SKM-1 (cell line): ENCODE data around the gene CROCC2.

ENCODE experiments used
- DNase-seq: peaks from one replicate; lab custom pipeline; 2025; ENCODE audit not compliant: unreplicated experiment; lab: John Stamatoyannopoulos, UW

The CROCC2 gene

DNA sequence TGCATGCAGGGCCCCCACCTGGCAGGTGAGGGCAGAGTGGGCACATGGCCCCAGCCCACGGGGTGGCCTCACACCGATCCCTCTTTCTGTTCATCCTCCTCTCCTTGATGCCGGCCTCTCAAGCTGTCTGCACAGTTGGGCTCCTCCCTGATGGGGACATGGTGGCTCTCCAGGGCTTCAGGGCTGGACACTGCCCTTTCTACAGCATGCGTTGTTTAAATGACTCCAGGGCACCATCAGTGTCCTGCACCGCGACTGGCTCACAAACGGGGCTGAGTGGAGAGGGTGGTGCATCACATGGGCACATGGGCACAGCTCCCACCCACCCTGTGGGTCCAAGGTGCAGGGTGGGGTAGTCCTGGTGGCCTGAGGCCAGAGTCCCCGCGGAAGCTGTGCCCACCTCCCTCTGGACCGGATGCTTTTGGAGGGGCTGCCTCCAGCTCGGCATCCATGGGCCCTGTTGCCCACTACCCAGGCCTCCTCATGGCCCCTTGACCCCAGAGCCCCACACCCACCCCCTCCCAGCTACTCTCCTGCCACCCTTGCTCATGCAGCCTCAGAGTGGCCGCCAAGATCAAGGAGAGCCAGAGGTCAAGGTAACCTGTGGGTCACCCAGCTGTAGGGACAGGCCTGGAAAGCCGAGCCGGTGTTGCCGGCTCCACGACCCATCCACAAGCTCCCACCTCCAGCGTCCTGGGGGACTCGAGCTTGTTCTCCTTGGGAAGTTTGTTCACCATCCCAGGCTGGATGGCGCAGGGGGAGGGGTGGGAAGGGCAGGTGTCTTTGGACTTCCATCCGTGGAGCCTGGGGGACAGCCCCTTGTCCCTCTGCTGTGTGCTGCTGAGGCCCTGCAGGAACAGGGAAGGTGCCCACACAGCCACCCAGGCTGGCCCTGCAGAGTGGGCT is 80.0 kb downstream of the CROCC2 start:
- no peak for DNase-seq

DNA sequence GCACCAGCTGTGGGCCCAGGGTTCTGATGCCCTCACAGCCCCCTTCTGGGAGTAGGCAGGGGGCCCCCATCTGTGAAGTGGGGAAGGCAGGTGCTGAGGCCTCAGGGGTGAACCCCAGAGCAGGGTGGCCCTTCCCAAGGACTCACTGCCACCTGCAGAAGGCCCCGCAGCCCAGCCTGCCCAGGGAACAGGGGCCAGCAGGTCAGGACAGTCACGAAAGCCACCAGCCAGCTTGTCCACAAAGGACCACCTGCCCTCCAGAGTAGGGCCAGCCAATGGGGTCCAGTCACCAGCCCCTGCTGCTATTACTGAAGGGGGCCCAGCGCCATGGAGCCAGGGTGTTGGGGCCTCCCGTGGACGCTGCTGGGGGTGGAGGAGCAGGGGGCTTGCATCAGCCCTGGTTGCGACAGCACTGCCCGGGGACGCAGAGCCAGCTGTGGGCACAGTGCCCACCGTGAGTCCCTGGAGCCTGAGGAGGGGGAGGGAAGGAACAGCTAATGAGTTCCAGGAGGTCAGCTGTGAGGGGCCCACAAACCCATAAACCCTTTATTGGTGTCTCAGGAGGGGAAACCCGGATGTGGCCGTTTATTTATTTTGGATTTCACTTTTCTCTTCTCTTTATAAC is 80.8 kb downstream of the CROCC2 start:
- DNase-seq = no peak

DNA sequence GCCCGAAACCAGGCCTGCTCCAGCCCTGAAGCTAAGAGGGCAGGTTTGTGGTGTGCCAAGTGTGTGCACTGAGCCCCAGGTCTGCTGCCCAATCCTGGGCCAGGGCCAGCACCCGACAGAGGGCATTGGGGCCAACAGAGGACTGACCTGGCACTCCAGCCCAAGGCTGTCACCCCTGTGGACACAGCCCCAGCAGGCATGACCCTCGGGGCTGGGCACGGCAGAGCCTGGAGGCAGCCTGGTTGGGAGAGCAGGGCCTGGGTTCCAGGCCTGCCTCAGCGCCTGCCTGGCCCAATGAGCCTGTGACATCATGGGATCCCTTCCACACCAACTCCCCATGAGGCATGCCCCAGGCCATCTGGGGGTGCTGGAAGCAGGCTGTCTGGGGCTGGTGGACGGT is 81.5 kb downstream of the CROCC2 start:
- no peak for DNase-seq

DNA sequence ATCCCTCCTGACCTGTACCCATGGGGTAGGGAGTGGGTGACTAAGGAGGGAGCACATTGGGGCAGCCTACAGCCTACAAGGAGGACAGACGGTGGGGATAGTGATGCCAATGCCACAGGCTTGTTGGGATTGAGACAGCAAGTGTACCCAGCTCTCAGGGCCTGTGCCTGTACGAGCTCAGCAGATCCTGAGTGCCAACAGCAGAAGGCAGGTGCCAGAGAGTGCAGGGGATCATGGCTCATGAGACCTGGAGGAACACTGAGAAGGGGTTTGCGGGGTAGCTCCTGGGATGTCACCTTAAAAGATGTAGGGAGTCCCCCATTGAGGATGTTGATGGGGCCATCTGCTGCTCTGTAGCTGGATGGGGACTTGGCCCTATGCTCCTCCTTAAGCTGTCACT is 82.0 kb downstream of the CROCC2 start:
- DNase-seq = no peak

DNA sequence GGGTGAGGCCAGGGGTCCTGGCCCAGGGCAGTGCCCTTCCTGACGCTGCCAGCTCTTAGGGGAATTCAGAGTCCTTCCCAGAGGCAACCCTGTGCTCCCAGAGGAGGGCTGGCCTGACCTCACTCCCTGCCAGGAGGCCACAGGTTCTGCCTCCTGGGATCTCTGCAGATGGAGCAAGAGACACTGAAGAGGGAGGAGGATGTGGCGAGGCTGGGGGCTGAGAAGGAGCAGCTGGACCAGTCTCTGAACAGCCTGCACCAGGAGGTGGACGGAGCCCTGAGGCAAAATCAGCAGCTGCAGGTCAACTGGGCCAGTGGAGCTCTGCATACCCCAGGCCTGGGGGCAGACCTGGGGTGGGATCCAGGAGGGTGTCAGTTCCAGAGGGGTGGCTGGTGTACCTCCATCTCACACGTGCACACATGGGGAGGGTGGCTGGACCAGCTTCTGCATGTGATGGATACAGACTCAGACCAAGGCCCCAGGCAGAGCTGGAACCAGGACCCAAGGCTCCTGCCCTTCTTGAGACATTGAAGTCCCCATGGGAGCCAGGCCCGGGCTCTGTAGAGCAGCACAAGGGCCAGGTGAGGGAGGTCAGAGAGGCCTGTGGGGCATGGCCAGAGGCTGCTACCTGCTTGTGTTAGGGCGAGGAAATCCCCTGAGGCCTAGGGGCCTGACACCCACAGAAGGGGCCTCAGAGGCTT is 82.6 kb downstream of the CROCC2 start:
- DNase-seq = no peak

DNA sequence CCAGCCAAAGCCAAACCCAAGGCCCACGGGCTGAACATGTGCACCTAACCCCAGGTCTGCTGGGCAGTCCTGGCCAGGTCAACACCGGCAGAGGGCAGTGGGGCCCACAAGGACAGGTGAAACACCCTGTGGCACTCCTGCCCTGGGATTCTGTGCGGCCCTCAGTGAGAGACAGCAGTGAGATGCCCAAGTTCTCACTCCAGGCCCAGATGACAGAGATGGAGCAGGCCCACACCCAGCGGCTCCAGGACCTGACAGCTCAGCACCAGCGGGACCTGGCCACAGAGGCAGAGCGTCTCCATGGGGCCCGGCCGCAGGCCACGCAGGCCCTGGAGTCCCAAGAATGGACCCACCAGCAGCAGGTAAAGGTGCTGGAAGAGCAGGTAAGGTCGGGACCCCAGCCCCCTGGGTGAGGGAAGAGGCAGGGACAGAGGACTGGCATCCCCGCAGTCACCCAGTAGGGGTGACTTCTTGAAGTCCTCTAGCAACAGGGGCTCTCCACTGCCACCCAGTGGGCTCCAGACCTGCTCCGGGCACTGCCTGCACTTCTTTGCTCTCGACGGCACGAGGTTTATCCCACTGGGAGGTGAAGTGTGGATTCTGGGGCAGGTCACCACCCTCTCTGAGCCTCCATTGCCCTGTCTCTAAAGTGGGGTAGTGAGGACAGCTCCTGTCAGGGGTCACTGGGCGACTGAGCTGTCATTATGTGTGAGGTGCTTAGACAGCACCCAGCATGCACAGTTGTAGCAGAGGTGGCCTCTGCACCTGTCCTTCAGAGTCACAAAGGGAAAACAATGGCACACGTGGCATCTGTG is 83.5 kb downstream of the CROCC2 start:
- DNase-seq = peak; percentile 28

DNA sequence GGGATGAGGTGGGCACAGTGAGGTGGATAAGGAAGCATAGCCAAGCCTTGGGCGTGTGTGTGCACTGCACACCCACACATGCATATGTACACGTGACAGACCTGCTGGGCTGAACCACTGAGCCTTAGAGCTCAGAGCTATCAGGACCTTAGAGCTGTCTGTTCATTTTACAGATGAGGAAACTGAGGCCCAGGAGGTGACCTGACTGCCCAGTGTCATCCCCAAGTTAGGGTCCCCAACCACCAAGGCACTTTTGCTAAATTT is 84.1 kb downstream of the CROCC2 start:
- no peak for DNase-seq

DNA sequence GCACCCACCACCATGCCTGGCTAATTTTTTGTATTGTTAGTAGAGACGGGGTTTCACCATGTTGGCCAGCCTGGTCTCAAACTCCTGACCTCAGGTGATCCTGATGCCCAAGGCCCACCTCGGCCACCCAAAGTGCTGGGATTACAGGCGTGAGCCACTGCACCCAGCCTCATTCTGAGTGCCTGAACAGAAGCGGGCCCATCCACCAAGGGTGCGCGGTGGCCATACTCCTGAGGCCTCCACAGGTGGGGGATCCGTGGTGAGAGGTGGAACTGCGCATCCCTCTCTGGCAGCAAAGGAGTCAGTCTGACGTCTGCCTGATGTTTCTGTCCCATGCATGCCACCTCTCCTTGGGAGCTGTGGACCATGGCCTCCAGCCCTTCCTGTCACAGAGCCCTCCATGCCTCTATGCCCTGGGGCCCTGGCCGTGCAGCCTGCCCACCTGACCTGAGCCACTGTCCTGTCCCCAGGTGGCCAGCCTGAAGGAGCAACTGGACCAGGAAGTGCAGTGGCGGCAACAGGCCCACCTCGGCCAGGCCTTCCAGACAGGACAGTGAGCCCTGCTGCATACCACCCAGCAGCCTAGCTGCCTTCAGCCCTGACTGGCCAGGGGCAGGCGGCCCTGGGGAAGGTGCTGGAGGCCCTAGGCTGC is 84.7 kb downstream of the CROCC2 start:
- DNase-seq = no peak

DNA sequence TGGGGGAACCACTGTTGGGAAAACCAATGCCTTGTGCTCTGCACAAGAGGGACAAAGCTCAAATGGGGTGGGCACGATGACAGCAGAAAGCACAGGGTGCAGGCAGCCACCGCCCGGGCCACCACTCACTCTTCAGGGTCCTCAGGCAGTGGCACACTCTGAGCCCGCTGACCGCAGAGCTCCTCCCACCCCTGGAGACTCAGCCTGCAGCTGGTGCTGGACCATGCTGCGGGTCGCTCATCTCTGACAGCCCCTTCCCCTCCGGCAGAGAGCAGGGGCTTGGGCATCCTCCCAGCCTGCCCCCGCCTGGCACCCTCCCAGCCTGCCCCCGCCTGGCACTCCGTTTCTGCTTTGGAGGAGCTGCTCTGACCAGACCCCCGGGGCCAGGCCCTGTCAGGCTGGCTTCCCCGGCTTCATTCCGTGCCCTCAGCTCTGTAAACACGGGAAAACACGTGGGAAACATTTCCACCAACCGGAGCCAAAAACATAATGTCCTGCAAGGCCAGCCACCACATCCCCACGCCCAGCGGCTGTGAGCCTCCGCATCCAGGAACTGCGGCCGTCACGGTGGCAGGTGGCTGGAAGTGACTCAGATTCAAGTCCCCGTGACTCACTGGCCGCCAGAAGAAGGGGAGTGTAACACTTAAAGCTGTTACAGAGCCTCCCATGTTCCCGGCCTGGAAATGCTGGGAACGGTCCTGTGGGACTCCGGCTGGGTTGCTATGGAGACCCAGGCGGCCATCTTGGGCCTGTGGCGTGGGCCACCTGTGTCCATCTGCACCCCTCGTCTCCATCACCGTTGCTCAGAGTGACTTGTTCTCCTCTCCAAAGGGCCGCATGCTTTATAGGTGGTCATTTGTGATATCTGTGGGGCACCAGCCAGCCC is 85.5 kb downstream of the CROCC2 start:
- no peak for DNase-seq

DNA sequence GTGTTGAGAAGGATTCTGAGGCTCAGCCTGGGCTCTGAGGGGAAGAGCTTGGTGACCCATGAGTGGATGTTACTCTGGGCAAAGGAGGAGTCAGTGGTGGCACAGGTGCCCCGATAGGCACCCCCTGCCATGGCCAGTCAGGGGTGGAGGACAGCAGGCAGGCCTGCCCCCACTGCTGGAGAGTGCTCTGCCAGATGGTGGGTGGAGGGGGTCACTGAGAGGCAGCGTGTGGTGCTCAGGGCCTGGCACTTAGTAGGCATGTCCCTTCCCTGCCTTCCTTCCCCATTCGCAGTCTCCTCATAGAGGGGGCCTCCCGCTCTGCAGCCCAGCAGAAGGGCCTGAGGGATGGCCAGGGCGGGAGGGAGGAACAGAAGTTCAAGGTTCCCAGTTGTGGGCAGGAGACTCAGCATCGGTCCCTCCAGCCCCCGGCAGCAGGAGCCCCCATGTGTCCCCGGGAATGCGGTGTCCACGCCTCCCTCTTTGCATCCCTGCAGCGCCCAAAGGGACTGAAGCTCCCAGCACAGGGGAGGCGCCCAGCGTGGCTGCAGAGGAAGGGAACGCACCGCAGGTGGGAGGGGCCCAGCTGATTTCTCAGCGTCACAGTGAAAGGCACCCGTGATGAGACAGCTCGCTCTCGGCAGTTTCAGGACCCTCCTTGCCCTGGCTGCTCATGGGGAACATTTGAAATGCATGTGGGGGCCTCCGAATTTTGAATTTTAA is 86.6 kb downstream of the CROCC2 start:
- no peak for DNase-seq

DNA sequence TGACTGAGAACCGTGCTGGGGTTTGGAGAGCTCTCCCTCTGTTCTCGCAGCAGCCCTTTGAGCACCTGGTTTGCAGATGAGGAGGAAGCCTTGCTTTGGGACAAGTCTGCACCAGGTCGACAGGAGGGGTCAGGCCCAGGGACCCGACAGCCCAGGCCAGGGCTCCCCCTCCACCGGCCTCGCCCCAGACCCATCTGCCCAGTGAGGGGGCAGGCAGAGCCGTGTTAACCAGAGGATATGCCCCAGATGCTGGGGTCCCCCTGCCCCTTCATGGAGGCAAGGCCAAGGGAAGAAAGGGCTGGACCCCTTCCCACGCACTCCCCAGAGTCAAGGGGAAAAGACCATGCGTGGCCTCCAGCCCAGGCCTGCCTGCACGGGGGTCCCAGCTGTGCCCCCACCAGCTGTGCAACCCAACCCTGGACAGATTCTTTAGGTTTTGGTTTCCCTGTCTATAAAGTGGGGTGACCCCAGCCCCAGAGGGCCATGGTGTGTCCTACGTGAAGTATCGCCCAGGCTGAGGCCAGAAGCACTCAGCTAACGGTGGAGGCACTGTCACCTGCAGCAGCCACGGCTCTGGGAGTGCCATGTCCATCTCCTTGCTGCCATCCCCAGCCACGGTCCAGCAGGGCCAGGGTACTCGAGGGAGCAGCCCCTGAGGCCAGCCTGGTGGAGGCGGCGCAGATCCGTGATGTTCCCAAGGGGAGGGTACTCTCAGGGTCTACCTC is 87.5 kb downstream of the CROCC2 start:
- no peak for DNase-seq

DNA sequence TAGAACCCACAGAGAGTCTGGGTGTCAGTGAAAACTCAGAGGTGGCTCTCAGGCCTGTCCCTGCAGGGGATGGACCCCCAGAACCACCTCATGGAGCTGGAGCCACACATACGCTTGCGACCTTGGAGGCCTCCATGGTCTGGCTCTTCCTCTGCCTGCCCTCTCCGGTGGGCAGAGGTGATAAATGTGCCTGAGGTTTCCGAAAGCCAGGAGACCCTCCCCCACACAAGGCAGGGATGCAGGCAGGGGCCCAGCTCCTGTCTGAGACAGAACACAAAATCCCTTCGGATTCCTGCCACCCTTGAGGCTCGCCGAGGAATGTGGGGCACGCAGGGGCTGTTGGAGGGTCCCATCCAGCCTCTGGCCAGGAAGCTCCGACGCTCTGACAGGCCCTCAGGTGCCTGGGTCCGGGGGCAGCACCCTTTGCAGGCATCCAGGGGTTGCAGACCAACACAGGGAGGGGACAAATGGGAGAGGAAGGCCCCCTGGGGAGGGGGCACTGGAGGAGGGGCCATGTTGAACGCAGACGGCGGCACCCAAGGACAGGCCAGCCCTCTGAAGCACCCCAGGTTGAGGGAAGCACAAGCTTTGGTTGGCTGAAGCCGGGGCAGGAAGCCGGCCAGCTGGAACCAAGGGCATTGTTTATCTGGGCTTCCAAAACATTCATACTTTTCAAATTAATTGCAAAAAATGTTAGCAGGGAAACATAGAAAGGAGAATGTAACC is 88.2 kb downstream of the CROCC2 start:
- DNase-seq = no peak

DNA sequence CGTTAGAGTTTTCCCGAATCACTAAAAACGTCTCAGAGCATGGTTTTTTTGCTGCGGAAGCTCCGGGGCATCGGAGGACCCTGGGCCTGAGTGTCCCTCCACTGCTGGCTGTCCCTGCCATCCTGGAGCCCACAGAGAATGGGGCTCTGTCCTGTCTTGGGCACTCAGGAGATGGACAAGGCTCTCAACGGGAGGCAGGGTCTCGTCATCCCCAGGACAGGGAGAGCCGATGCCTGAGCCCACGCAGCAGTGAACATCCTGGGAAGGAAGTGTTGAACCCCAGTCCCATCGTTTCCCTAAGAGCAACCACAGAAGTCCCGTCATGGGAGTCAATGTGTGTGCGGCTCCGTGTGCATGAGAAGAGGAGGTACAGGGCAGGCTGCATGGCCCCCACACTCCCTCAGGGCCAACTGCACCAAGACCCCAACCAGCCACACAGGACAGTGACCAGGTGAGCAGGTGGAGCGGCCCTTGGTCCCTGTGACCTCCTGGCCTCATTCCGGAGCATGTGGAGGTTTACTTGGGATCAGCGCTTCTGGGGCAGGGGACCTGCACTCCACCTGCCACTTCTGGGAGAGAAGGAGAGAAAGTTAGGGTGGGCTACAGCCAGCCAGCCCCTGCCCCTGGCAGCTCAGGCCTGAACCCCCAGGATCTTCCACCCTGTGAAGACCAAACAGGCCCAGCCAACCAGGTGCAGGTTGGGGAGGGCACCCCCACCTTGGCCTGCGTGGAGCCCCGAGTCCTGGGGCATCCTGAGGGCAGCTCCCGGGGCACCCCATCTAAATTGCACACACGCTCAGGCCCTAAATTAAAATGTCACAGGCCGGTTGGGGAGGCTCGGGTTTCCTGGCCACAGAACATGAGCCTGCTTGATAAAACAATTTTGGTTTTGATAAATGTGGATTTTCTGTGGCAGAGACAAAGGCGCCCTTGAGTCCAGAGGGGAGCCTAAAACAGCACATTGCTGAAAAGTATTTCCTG is 89.2 kb downstream of the CROCC2 start:
- DNase-seq = no peak

DNA sequence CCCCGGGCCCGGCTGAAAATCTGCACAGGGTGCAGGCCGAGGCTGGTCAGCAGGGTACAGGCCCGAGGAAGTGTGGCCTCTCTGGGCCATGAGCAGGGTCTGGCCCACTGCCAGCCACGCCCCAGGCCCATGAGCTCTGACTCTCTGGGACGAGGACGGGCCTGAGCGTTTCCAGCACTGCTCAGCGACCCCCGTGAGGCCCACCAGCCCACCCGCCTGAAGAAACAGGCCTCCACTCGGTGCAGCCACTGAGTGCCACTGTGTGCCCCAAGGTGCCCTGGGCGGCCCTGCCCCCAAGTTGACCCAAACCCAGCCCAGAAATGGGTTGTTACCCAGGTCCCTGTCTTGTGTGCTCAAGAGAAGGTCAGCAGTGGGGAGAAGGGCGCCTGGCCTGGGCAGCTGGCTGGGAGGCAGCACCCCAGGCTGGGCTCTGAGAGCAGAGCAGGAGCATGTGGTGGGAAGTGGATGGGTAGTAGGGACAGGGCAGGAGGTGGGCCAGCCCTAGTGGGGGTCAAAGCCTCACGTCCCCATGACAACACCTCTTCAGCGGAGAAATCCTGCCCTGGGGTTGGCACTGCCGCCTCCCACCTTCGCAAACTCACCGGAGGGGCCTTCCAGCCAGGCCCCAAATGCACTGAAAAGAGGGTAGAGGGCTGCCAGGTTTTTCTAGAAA is 90.2 kb downstream of the CROCC2 start:
- DNase-seq = no peak

DNA sequence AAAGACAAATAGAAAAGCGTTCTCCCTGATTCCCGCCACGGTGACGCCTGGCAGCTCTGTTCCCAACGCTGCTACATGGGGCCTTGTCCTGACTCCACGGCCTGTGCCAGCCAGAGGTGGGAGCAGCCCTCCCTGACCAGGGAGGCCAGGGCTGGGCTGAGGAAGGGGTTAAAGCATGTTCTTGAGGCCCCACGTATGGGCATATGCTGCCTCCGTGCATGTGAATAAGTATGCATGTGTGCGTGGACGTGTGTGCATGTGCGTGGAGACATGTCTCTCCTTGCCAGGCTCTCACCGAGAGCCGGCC is 90.7 kb downstream of the CROCC2 start:
- DNase-seq = no peak

DNA sequence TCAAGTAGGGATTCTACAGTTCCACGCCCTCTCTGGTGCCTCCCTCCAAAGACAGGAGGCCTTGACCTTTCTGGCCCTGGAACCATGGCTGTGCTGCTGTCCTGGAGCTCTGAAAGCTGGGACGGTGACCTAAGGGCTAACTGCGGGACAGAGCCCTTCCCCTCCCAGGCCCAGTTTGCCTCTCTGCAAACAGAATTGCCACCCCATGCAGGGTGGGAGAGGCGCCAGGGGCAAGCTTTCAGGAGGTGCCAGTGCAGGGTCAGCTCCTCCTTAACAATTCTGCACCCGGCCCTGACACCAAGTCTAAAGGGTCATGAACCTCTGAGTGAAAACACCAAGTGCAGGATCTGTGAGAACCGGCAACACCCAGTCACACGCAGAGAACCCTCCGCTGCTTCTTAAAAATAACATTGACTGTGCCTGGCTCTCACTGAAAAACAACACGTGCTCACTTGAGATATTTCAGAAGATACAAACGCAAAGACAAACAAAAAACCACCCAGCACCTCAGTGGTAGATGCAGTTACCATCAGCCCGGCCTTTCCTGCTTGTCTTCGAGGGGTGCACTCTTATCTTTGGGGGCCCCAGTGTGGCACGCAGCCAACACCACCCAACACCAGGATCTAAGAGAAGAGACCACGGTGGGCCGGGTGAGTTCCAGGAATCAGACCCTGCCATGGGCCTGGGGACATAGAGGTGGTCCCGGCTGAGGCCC is 91.2 kb downstream of the CROCC2 start:
- DNase-seq = no peak
